Measurements from ENCODE around the gene MAPT. TPM values are rescaled to one million over a fixed set of nuclear protein-coding genes. Genes with fewer than 3 reads are reported as not detected.

Gene MAPT
- total RNA-seq, 8 experiments from 2014 or later = 1.7 to 159 (median 84.5) TPM

DNA sequence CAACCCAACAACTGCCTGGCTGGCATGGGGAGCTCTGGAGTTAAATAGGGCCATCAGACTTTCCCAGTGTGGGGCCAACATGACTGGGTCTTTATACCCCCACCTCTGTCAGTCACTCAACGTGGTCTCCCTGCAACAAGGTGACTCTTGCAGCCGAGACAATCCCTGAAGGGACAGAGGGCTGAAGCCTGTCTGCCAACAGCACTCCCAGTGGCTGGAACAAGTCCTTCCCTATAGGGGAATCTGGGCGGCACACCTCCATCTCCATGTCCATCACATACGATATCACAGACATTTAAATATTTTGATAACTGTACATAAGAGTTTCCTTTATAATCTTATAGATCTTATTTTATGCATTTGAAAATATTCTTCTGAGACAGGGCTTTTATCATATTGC is 4.8 kb upstream of the MAPT start:
- no peak overlapping the region for H3K27ac ChIP-seq
- H3K4me1 ChIP-seq (replicated peaks in 1 of 2) = no peaks in the 10 kb centered on the region
- 20 to 100% (median 22%) methylated on average over 1 to 4 of the region's 4 CpGs; no CpG with 5 or more reads in 6 of the 10 experiments for WGBS, 10 experiments
- ATAC-seq (replicated peaks in 6 of 8) = no peak
- H3K4me3 ChIP-seq = no peak overlapping the region
- in situ Hi-C loops (cut with MboI; ENCODE audit: low pct_unique_long_range_greater_than_20kb in 2 of 9, low sequenced_read_pairs in 9 of 9, unreplicated experiment in 9 of 9) = no loop called here

- Histone ChIP-seq H3K4me3 (peak overlapping the region; percentile 56 to 70 (median 61)), H3K4me1 (replicated peaks in 1 of 2) (no peaks in the 10 kb centered on the region), H3K27ac (peak overlapping the region; percentile 56 to 72)
- 30 to 80% (median 55%) methylated on average over 2 to 7 of the region's 7 CpGs; no CpG with 5 or more reads in 2 of the 10 experiments for WGBS, 10 experiments
- in situ Hi-C loops (cut with MboI; ENCODE audit: low pct_unique_long_range_greater_than_20kb in 2 of 9, low sequenced_read_pairs in 9 of 9, unreplicated experiment in 9 of 9) = no loop called here
- ATAC-seq (replicated peaks in 6 of 8) = no peak
These were observed 681 bp upstream of the MAPT start for GRCh38 chr17:45893725-45894021.

- whole genome bisulfite sequencing, 10 experiments = 0% methylated on average over 2 of the region's 63 CpGs; no CpG with 5 or more reads in 9 of the 10 experiments
- Histone ChIP-seq H3K4me3 (peak overlapping the region; percentile 56 to 70 (median 61)), H3K27ac (peak overlapping the region; percentile 71 to 81), H3K4me1 (replicated peaks in 1 of 2) (no peaks in the 10 kb centered on the region)
- in situ Hi-C loops (cut with MboI; ENCODE audit: low pct_unique_long_range_greater_than_20kb in 2 of 9, low sequenced_read_pairs in 9 of 9, unreplicated experiment in 9 of 9) = no loop called here
- ATAC-seq (replicated peaks in 6 of 8) = peak in 6 of 8 experiments; percentile 23 to 66 (median 38)
These were observed 1.1 kb downstream of the MAPT start for GRCh38 chr17:45895304-45895968.

GRCh38 chr17:45895969-45896785 is 1.8 kb downstream of the MAPT start:
- WGBS, 10 experiments = 0 to 20% (median 2%) methylated on average over 1 to 18 of the region's 55 CpGs; no CpG with 5 or more reads in 4 of the 10 experiments
- peak overlapping the region; percentile 71 to 81 for H3K27ac ChIP-seq
- no peaks in the 10 kb centered on the region for H3K4me1 ChIP-seq (replicated peaks in 1 of 2)
- in situ Hi-C loops (cut with MboI; ENCODE audit: low pct_unique_long_range_greater_than_20kb in 2 of 9, low sequenced_read_pairs in 9 of 9, unreplicated experiment in 9 of 9) = no loop called here
- ATAC-seq (replicated peaks in 6 of 8) = peak in 2 of 8 experiments; percentile 0 to 1
- H3K4me3 ChIP-seq = peak overlapping the region; percentile 56 to 70 (median 61)

DNA sequence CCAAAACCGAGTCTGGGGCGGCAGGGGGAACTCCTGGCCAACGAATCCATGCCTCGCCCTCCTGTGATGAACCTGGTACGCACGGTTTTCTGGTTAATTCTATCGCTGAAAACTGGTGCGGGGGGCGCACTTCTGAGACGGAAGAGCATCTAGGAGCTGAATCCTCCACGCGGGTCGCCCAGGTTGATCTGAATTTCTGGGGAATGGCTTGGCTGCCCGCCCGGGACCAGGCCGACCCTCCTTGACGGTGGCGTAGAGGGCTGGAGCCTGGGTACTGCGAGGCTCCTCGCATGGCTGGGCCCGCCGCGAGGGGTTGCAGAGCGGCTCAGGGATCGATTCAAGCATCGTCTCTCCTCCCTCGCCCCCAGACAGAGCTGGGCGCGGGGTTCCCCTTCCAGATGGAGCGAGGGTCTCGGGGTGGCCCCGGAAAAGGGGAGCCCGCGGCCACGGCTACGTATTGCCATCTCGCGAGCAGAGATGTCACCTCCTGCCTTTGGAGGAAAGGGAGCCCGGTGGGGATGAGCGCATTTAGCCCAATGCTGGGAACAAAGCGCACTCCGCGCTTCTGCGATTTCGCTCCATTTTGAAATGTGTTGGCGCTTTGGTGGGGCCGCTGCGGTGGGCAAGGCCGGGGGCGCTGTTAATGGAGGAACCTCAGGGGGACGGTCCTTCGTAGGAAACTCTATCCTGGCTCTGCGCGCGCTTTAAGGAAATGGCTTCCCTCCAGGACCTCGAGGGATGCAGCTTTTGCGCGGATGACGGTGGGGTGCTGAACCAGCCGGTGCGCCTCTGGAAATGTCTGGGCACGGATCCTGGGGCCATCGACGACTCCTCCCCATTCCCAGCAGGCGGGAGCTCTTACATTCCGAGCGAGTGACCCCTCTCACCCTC is 2.7 kb downstream of the MAPT start:
- Histone ChIP-seq H3K4me1 (replicated peaks in 1 of 2) (no peaks in the 10 kb centered on the region), H3K4me3 (peak overlapping the region; percentile 56 to 70 (median 61)), H3K27ac (peak overlapping the region in 1 of 2 donors; percentile 29)
- ATAC-seq (replicated peaks in 6 of 8) = no peak
- 0 to 82% (median 4%) methylated on average over 1 to 19 of the region's 67 CpGs; no CpG with 5 or more reads in 3 of the 10 experiments for WGBS, 10 experiments
- in situ Hi-C loops (cut with MboI; ENCODE audit: low pct_unique_long_range_greater_than_20kb in 2 of 9, low sequenced_read_pairs in 9 of 9, unreplicated experiment in 9 of 9) = no loop called here

- WGBS, 10 experiments = 0 to 65% (median 21%) methylated on average over 1 to 2 of the region's 2 CpGs; no CpG with 5 or more reads in 4 of the 10 experiments
- ATAC-seq (replicated peaks in 6 of 8) = no peak
- H3K27ac ChIP-seq = no peak overlapping the region
- peaks cover 7 to 8% of the 10 kb centered on the region in 2 donors for H3K4me1 ChIP-seq (replicated peaks in 1 of 2)
- in situ Hi-C loops (cut with MboI; ENCODE audit: low pct_unique_long_range_greater_than_20kb in 2 of 9, low sequenced_read_pairs in 9 of 9, unreplicated experiment in 9 of 9) = no loop called here
- no peak overlapping the region for H3K4me3 ChIP-seq
These were observed 5.8 kb downstream of the MAPT start for GRCh38 chr17:45900136-45900535.

- in situ Hi-C loops (cut with MboI; ENCODE audit: low pct_unique_long_range_greater_than_20kb in 2 of 9, low sequenced_read_pairs in 9 of 9, unreplicated experiment in 9 of 9) = no loop called here
- Histone ChIP-seq H3K27ac (no peak overlapping the region), H3K4me1 (replicated peaks in 1 of 2) (peaks cover 9 to 15% of the 10 kb centered on the region in 2 donors), H3K4me3 (no peak overlapping the region)
- 54 to 91% (median 73%) methylated on average over 3 to 10 of the region's 13 CpGs; no CpG with 5 or more reads in 1 of the 10 experiments for WGBS, 10 experiments
- ATAC-seq (replicated peaks in 6 of 8) = no peak
These were observed 6.5 kb downstream of the MAPT start for GRCh38 chr17:45900723-45901415.

DNA sequence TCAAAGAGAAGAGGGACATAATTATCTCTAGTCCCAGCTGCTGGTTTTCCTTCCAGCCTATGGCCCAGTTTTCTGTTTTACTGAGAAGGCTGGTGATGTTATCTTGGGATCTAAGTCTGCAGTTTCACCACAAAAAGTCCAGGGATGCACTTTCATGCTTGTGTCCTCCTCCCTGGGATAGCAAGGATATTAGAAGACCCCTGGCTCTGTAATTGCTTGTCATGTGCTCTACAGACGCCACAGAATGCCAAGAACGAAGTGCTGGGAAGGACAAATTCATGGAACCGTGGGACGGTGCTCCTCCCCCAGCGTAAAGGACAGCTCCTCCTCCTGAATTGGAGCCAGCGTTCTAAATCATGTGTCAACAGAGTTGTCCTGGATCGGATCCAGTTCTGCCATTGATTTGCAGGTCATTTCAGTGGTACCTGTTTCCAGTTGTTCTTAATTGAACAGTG is 8.6 kb downstream of the MAPT start:
- no peak for ATAC-seq (replicated peaks in 6 of 8)

GRCh38 chr17:45904866-45905265 is 10.5 kb downstream of the MAPT start:
- WGBS, 10 experiments = 0 to 69% (median 49%) methylated on average over 1 to 6 of the region's 6 CpGs; no CpG with 5 or more reads in 2 of the 10 experiments
- Histone ChIP-seq H3K4me1 (replicated peaks in 1 of 2) (peaks cover 16 to 34% of the 10 kb centered on the region in 2 donors), H3K27ac (no peak overlapping the region), H3K4me3 (no peak overlapping the region)
- ATAC-seq (replicated peaks in 6 of 8) = peak in 3 of 8 experiments; percentile 7 to 36 (median 14)
- in situ Hi-C loops (cut with MboI; ENCODE audit: low pct_unique_long_range_greater_than_20kb in 2 of 9, low sequenced_read_pairs in 9 of 9, unreplicated experiment in 9 of 9) = no loop called here

More for the DNA sequence above, 8.6 kb downstream of the MAPT start:
- WGBS, 10 experiments = 13 to 79% (median 40%) methylated on average over 1 to 7 of the region's 7 CpGs; no CpG with 5 or more reads in 3 of the 10 experiments
- no peak overlapping the region for H3K4me3 ChIP-seq
- H3K4me1 ChIP-seq (replicated peaks in 1 of 2) = peaks cover 16 to 29% of the 10 kb centered on the region in 2 donors
- no peak overlapping the region for H3K27ac ChIP-seq
- in situ Hi-C loops (cut with MboI; ENCODE audit: low pct_unique_long_range_greater_than_20kb in 2 of 9, low sequenced_read_pairs in 9 of 9, unreplicated experiment in 9 of 9) = no loop called here

DNA sequence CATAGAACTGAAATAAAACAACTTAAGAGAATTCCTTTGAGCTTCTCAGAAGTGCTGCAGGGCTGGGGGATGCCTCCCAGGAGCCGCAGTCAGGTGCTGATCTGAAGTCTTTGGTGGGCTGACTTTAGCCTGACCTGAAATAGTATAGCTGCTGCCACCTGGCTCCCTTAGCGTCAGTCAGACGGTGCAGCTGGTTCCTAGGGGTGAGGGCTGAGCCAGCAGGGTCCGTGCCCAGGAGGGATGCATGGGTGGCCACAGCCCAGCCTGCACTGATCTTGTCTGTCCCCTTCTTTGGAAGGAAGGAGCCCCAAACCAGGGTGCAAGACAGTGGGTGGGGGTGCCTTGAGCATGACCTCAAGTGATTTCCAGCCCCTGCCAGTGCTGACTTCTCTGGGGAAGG is 11.5 kb downstream of the MAPT start:
- peak in 7 of 8 experiments; percentile 11 to 61 (median 57) for ATAC-seq (replicated peaks in 6 of 8)
- H3K27ac ChIP-seq = no peak overlapping the region
- 33 to 69% (median 47%) methylated on average over 1 to 4 of the region's 4 CpGs; no CpG with 5 or more reads in 6 of the 10 experiments for WGBS, 10 experiments

DNA sequence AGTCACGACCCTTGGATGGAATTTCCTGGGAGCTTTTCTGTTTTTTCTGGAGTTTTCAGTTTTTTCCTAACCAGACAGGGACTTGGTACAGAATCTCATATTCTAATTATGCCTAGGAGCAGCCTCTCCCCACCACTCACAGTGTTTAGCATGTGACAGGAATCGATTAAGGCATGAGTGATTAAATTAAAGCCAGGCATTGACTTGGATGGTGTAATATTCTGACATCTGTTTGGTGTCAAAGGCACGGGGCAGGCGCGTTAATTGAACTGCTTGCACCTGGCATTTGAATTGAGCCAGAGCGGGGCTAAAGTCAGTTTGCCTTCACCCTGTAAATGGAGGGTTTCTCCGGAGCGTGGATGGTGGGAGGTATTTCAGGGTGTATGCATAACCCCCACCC is 11.9 kb downstream of the MAPT start:
- WGBS, 10 experiments = 0 to 100% (median 40%) methylated on average over 1 to 7 of the region's 8 CpGs; no CpG with 5 or more reads in 3 of the 10 experiments
- Histone ChIP-seq H3K27ac (peak overlapping the region in 1 of 2 donors; percentile 21), H3K4me3 (no peak overlapping the region), H3K4me1 (replicated peaks in 1 of 2) (peaks cover 16 to 34% of the 10 kb centered on the region in 2 donors)
- in situ Hi-C loops (cut with MboI; ENCODE audit: low pct_unique_long_range_greater_than_20kb in 2 of 9, low sequenced_read_pairs in 9 of 9, unreplicated experiment in 9 of 9) = no loop called here
- ATAC-seq (replicated peaks in 6 of 8) = peak; percentile 64 to 90 (median 85)

More for the DNA sequence above, 11.5 kb downstream of the MAPT start:
- Histone ChIP-seq H3K4me1 (replicated peaks in 1 of 2) (peaks cover 16 to 34% of the 10 kb centered on the region in 2 donors), H3K4me3 (no peak overlapping the region)
- in situ Hi-C loops (cut with MboI; ENCODE audit: low pct_unique_long_range_greater_than_20kb in 2 of 9, low sequenced_read_pairs in 9 of 9, unreplicated experiment in 9 of 9) = no loop called here
